GM12873 (cell line): ENCODE measurements around the gene EVA1C.

Source experiments
- TF ChIP-seq, protein P1 (sequence below): IDR thresholded peaks from 2 replicates; pipeline ENCODE4 v1.5.1; 2012; ENCODE audit warnings: low read depth, mild to moderate bottlenecking, moderate library complexity, low read length, control low read depth; ENCODE audit not compliant: insufficient read depth; ENCODE audit errors: missing control alignments

Gene EVA1C

DNA sequence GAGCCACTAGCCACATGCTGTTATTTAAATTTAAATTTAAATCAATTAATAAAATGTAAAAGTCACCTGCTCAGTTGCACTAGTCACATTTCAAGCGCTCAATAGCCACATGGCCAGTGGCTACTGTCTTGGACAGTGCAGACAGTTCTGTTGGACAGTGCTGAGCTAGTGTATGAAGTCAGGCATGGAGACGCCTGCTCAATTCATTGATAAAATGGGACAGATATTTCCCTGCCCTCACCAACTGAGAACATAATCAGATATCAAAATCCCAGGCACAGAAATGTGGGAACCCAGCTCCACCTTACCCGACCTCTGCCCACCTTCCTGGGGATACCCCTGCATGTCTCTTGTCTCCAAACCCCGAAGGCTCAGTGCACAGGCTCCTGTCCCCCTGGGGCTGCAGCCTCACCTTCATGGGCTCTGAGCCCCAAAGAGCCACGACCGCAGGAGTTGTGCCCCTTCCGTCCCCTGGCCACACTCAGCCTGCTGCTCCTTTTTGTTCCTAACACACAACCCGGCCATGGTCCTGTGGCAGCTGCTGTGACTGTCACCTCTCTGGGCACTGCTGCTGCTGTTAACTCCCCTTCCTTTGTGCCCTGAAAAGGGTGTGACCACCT is 109.3 kb downstream of the EVA1C start:
- TF ChIP-seq, protein P1, sequence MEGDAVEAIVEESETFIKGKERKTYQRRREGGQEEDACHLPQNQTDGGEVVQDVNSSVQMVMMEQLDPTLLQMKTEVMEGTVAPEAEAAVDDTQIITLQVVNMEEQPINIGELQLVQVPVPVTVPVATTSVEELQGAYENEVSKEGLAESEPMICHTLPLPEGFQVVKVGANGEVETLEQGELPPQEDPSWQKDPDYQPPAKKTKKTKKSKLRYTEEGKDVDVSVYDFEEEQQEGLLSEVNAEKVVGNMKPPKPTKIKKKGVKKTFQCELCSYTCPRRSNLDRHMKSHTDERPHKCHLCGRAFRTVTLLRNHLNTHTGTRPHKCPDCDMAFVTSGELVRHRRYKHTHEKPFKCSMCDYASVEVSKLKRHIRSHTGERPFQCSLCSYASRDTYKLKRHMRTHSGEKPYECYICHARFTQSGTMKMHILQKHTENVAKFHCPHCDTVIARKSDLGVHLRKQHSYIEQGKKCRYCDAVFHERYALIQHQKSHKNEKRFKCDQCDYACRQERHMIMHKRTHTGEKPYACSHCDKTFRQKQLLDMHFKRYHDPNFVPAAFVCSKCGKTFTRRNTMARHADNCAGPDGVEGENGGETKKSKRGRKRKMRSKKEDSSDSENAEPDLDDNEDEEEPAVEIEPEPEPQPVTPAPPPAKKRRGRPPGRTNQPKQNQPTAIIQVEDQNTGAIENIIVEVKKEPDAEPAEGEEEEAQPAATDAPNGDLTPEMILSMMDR = no peak

DNA sequence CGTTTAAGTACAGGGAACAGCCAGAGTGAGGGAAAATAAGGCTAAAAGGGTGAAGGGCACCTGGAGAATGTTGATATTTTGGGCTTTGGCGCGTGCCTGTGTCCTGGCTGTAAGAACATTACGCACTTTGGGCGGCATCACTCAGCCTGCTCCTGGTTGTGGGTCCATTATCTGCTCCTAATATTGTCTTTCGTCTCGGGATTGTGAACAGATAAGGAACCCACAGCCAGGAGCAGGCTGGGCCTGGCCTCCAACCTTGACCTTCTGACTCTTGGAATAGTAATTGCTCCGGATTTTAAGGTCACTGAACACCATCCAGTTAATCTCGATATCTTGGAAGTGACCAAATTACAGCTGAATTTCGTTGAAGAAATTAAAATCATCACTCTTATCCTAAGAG is 111.0 kb downstream of the EVA1C start:
- TF ChIP-seq, protein P1 = no peak

DNA sequence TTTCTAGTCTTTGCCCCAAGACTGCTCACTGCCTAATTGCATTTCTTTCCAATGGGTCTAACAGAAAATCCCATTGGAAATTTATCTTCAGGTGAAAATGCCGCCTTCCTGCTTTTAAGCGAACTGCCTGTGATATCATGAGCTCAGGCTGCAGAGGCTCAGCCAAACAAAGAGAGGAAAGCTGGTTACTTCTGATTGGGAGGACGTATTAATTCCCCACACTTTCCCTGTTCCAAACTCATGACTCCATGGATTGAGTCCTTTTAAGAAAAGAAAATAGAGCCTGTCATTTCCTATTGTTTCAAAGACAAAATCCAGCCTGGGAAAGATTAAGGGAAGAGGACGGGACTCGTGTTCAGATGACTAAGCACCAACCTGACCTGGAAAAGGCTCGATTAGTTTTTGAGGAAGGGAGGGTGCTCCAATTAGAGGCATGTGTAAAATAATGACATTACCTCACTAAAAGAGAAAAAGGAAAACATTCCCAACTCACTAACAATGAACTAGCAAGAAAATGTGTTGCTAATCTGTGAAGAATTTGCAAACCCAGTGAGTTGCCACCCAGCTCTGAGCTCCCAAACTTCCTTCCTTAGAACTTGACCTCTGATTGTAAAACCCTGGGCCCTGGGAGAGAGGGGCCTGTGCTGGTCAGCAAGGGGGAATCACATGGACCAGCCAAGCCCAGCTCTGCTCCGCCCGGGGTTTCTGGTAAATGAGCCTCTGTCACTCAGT is 111.6 kb downstream of the EVA1C start:
- TF ChIP-seq, protein P1 = no peak

DNA sequence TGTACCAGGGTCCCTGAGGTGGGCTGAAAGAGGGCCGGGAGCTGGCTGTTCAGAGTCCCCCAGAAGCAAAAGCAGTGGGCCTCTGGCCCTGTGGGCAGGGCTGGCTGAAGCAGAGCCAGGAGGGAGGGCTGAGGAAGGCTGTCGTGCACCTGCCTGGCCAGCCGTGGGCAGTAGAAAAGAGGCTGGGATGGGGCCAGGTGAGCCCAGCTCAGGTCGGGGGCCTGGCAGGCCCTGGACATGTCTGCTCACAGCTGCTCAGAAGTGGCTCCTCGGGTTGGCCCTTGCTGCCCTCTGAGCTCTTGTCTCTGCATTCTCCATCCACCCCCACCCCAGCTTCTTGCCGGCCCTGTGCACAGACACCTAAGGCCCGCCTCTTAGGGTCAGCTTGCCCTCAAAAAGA is 112.8 kb downstream of the EVA1C start:
- TF ChIP-seq, protein P1 = no peak

DNA sequence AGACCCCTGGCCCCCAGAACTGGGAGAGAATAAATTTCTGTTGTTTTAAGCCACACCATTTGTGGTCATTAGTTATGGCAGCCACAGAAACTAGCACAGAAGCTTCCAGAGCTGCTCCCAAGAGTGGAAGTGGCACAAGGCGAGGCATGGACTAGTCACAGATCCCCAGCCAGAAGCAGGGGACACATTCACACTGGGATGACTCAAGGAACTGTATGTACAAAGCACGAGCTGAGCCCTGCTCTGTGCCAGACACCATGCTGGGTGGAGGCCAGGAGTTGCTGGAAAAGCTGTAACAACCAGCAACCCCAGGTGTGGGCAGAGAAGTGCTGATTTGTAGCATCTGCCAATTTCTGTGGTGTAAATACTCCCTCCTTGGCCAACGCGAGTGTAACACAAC is 117.2 kb downstream of the EVA1C start:
- TF ChIP-seq, protein P1 = no peak

DNA sequence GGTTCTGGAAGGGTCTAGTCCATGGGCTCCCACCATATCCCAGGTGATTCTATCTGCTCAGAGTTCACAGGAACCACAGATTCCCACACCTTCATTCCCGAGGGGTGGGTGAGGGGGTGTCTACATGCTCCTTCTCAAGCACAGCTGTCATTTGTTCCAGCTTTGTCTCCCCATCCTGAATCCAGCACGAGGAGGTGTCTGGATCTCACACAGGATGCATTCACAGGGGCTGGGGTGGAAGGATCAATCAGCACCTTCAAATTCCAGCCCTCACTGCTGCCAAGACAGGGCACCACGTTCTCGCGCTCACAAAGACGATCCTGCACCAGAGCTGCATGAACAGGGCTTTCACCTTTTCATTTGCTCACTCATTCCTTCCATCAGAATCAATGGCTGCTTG is 120.1 kb downstream of the EVA1C start:
- TF ChIP-seq, protein P1 = no peak

DNA sequence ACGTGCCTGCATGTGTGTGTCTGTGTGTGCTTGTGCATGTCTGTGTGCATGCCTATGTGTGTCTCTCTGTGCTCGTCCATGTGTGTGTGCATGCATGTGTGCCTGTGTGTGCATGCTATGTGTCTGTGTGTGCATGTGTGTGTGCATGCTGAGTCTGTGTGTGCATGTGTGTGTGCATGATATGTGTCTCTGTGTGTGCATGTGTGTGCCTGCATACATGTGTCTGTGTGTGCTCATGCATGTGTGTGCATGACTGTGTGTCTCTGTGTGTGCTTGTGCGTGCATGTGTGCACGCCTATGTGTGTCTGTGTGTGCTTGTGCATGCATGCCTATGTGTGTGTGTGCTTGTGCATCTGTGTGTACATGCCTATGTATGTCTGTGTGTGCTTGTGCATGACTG is 120.5 kb downstream of the EVA1C start:
- TF ChIP-seq, protein P1 = no peak
